Panc1 (cell line): ENCODE measurements around the gene RELA. TPM values are rescaled to one million over a fixed set of nuclear protein-coding genes. Genes with fewer than 3 reads are reported as not detected.
A peak's percentile ranks its signal among the peaks of the same experiment; 100 is the strongest.

Source experiments
- ATAC-seq: fragments of 200-7000 bp; cut with Tn5 transposase; 2 replicates; pipeline ENCODE4 v1.9.1; 2020; ENCODE audit warnings: mild to moderate bottlenecking, moderate library complexity
- BruUV-seq: library from RNA; stranded (reverse); fragments of 400-500 nt; replicated peaks from 2 replicates; lab custom pipeline; 2021; lab: Mats Ljungman, UMichigan
- CTCF ChIA-PET: fragments of 300-600 bp; sonication (Branson Sonifier 250); formaldehyde crosslinking; loops from one replicate; lab custom pipeline; 2022; ENCODE audit warnings: antibody characterized with exemption; lab: Charles Lee
- POLR2A ChIA-PET: fragments of 300-600 bp; sonication (Branson Sonifier 250); formaldehyde crosslinking; loops from one replicate; lab custom pipeline; 2022; ENCODE audit warnings: antibody characterized with exemption; lab: Charles Lee
- DNase-seq: peaks from one replicate; pipeline ENCODE4 v3.0.0-alpha.2; 2010; ENCODE audit warnings: low read depth, low spot score
- H3K27ac ChIP-seq: 2 replicates; pipeline ENCODE4 v1.5.1; 2011; ENCODE audit warnings: mild to moderate bottlenecking, low read length, inconsistent platforms
- H3K27me3 ChIP-seq: fragments of 200-500 bp; sonication (Bioruptor generic); 2 replicates; pipeline ENCODE4 v1.6.0; 2014; ENCODE audit warnings: low read length, inconsistent platforms; ENCODE audit not compliant: control insufficient read depth, insufficient read depth
- H3K36me3 ChIP-seq: fragments of 200-500 bp; sonication (Bioruptor generic); 2 replicates; pipeline ENCODE4 v1.5.1; 2014; ENCODE audit warnings: inconsistent platforms, mild to moderate bottlenecking, low read length, moderate library complexity; ENCODE audit not compliant: control insufficient read depth, insufficient read depth
- H3K4me1 ChIP-seq: 2 replicates; pipeline ENCODE4 v1.5.1; 2011; ENCODE audit warnings: inconsistent platforms, mild to moderate bottlenecking, low read length, moderate library complexity; ENCODE audit not compliant: control insufficient read depth, insufficient read depth
- H3K4me3 ChIP-seq, 2 experiments: 2 replicates each; pipeline ENCODE4 v1.5.1; 2011 to 2012; ENCODE audit warnings: low read depth in 2 of 2, low read length in 2 of 2, mild to moderate bottlenecking in 2 of 2, inconsistent platforms in 1 of 2, moderate library complexity in 1 of 2
- H3K9me3 ChIP-seq: fragments of 200-500 bp; sonication (Bioruptor generic); 2 replicates; pipeline ENCODE4 v1.5.1; 2014; ENCODE audit warnings: low read depth, mild to moderate bottlenecking, inconsistent platforms, low read length, moderate library complexity; ENCODE audit not compliant: control insufficient read depth, insufficient read depth
- CTCF ChIP-seq: fragments of 450-650 bp; IDR thresholded peaks from 2 replicates; pipeline ENCODE4 v1.5.1; 2017; ENCODE audit warnings: mild to moderate bottlenecking
- POLR2AphosphoS5 ChIP-seq: IDR thresholded peaks from 2 replicates; pipeline ENCODE4 v1.6.1; 2012; ENCODE audit warnings: mild to moderate bottlenecking, low read depth, low read length, moderate library complexity
- REST ChIP-seq, 2 experiments: IDR thresholded peaks; 2 replicates each; pipeline ENCODE4 v1.6.1; 2011 to 2012; ENCODE audit warnings: low read depth in 2 of 2, control low read depth in 1 of 2, low read length in 1 of 2, mild to moderate bottlenecking in 1 of 2, moderate library complexity in 1 of 2; ENCODE audit not compliant: insufficient read depth in 1 of 2
- SIN3A ChIP-seq: IDR thresholded peaks from 2 replicates; pipeline ENCODE4 v1.6.1; 2012; ENCODE audit warnings: low read depth, mild to moderate bottlenecking, low read length, moderate library complexity, borderline replicate concordance; ENCODE audit not compliant: insufficient read depth
- TCF7L2 ChIP-seq: IDR thresholded peaks from 2 replicates; pipeline ENCODE4 v1.6.1; 2011; ENCODE audit warnings: mild to moderate bottlenecking, low read depth, low read length, inconsistent platforms
- in situ Hi-C: cut with HindIII; loops from 2 replicates; pipeline ENCODE4 v1.10.0; 2016; ENCODE audit warnings: low sequenced_read_pairs, low pct_unique_long_range_greater_than_20kb
- intact Hi-C: fragments of 100-400 bp; cut with micrococcal nuclease; formaldehyde crosslinking; loops from one replicate; pipeline ENCODE4 v1.10.0; 2022; ENCODE audit not compliant: unreplicated experiment
- total RNA-seq: library from RNA; stranded (reverse); gene quantifications from one replicate; pipeline ENCODE4 v1.2.1, GENCODE V29; 2021; ENCODE audit not compliant: unreplicated experiment

Gene RELA
- total RNA-seq, 1 experiment from 2014 or later = 141 TPM

- DNase-seq (no peak), ATAC-seq (no peak)
- TF ChIP-seq CTCF (no peak), SIN3A (no peak), TCF7L2 (no peak), POLR2AphosphoS5 (no peak), REST (IDR thresholded peaks at IDR 0.05; ENCODE audit: insufficient read depth in 1 of 2, low read depth in 2 of 2, low read length in 1 of 2) (no peak)
- no TSS peak for BruUV-seq
- Histone ChIP-seq H3K36me3 (peaks cover 11% of the 10 kb centered on the region; the same call in 1 of the 2 replicates), H3K4me3 (no peak overlapping the region), H3K27ac (no peak overlapping the region), H3K9me3 (no peaks in the 10 kb centered on the region), H3K4me1 (peaks cover 28% of the 10 kb centered on the region), H3K27me3 (no peaks in the 10 kb centered on the region)
- intact Hi-C loops = no loop called here
- CTCF ChIA-PET = interaction anchor here (1.1 kb wide), 1 partner anchor 14 kb away, joined by 3 read pairs; no protein-coding TSS in a partner anchor
- POLR2A ChIA-PET = interaction anchor here (0.6 kb wide), 1 partner anchor 100 kb away, joined by 11 read pairs; no protein-coding TSS in a partner anchor
- in situ Hi-C loops = no loop called here
These were observed 54.9 kb downstream of the RELA start for GRCh38 chr11:65607614-65608426.

DNA sequence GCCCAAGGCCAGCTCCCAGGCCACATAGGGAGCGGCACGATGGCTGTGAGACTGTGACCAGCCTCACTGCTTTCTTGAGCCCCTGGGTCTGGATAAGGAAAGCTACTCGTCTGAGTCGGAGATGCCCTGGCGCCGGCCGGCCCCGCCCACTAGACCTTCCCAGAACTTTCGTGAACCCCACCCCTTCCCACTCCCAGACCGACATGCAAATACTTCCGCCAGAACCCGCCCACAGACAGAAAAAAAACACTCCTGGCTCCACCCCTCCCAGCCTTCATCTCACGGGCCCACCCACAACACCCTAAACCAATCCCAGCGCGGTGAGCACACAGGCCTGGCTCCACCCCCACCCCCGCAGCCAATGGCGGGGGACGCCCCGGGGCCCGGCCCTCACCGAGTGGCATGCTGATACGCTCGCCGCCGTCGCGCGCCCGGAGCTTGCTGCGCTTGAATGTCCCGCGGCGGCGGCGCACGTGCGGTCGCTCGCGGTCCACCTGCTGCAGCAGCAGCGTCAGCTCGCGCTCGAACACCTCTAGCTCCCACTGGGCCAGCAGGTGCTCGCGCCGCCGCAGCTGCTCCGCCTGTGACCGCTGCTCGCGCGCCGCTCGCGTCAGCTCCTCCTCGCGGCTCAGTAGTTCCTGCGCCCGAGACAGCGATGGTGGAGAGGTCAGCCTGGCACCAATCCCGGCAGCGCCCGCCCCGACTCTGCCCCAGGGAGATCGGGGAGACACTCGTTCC lies 55.7 kb downstream of the RELA start:
- CTCF ChIA-PET = interaction anchor here (1.1 kb wide), 1 partner anchor 13 kb away, joined by 3 read pairs; no protein-coding TSS in a partner anchor
- POLR2A ChIA-PET = interaction anchor here (0.6 kb wide), 1 partner anchor 99 kb away, joined by 11 read pairs; no protein-coding TSS in a partner anchor
- ATAC-seq (peak; percentile 70), DNase-seq (no peak)
- intact Hi-C loops (no loop called here), in situ Hi-C loops (no loop called here)
- Histone ChIP-seq H3K36me3 (peaks cover 11% of the 10 kb centered on the region; the same call in 1 of the 2 replicates), H3K27me3 (no peaks in the 10 kb centered on the region), H3K4me3 (no peak overlapping the region), H3K9me3 (no peaks in the 10 kb centered on the region), H3K4me1 (peaks cover 21% of the 10 kb centered on the region), H3K27ac (no peak overlapping the region)
- no TSS peak for BruUV-seq
- TF ChIP-seq TCF7L2 (no peak), CTCF (no peak)
